ENCODE data around the gene GDI1. TPM values are rescaled to one million over a fixed set of nuclear protein-coding genes. Genes with fewer than 3 reads are reported as not detected.

The GDI1 gene
- total RNA-seq, 1 donor from 2014 or later, result 152 TPM

GRCh38 chrX:154464806-154465365 is 27.9 kb downstream of the GDI1 start:
- no peak for DNase-seq (ENCODE audit: extremely low spot score, unreplicated experiment)
- Mint-ChIP-seq H3K27ac (ENCODE audit: unreplicated experiment) (no peak overlapping the region), H3K27me3 (ENCODE audit: unreplicated experiment) (no peaks in the 10 kb centered on the region), H3K9me3 (ENCODE audit: unreplicated experiment) (no peaks in the 10 kb centered on the region), H3K36me3 (ENCODE audit: unreplicated experiment) (peaks cover 12% of the 10 kb centered on the region), H3K4me3 (ENCODE audit: unreplicated experiment) (no peak overlapping the region), H3K4me1 (ENCODE audit: unreplicated experiment) (peaks cover 8% of the 10 kb centered on the region)
- TF ChIP-seq, protein P1, sequence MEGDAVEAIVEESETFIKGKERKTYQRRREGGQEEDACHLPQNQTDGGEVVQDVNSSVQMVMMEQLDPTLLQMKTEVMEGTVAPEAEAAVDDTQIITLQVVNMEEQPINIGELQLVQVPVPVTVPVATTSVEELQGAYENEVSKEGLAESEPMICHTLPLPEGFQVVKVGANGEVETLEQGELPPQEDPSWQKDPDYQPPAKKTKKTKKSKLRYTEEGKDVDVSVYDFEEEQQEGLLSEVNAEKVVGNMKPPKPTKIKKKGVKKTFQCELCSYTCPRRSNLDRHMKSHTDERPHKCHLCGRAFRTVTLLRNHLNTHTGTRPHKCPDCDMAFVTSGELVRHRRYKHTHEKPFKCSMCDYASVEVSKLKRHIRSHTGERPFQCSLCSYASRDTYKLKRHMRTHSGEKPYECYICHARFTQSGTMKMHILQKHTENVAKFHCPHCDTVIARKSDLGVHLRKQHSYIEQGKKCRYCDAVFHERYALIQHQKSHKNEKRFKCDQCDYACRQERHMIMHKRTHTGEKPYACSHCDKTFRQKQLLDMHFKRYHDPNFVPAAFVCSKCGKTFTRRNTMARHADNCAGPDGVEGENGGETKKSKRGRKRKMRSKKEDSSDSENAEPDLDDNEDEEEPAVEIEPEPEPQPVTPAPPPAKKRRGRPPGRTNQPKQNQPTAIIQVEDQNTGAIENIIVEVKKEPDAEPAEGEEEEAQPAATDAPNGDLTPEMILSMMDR (IDR thresholded peaks at IDR 0.05), result no peak

DNA sequence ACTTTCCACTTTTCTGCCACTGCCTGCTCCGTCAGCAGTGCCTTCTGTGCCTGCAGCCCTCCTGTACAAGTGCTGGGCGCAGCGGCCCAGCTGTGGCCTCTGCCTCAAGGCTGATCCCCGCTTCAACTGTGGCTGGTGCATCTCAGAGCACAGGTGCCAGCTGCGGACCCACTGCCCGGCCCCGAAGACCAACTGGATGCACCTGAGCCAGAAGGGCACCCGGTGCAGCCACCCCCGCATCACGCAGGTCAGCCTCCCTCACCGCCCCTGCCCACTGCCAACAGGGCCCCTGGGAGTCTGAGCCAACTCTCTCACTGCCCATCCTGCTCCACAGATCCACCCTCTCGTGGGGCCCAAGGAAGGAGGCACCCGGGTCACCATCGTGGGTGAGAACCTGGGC is 28.6 kb downstream of the GDI1 start:
- no peaks in the 10 kb centered on the region for H3K9me3 Mint-ChIP-seq (ENCODE audit: unreplicated experiment)
- no peak for DNase-seq (ENCODE audit: extremely low spot score, unreplicated experiment)
- TF ChIP-seq, protein P1 (IDR thresholded peaks at IDR 0.05), result no peak
- H3K27me3 Mint-ChIP-seq (ENCODE audit: unreplicated experiment), result no peaks in the 10 kb centered on the region
- H3K27ac Mint-ChIP-seq (ENCODE audit: unreplicated experiment), result no peak overlapping the region
- H3K4me1 Mint-ChIP-seq (ENCODE audit: unreplicated experiment), result peaks cover 2% of the 10 kb centered on the region
- peaks cover 16% of the 10 kb centered on the region for H3K36me3 Mint-ChIP-seq (ENCODE audit: unreplicated experiment)
- H3K4me3 Mint-ChIP-seq (ENCODE audit: unreplicated experiment), result no peak overlapping the region

GRCh38 chrX:154466036-154466435 is 29.1 kb downstream of the GDI1 start:
- H3K27me3 Mint-ChIP-seq (ENCODE audit: unreplicated experiment), result no peaks in the 10 kb centered on the region
- H3K4me1 Mint-ChIP-seq (ENCODE audit: unreplicated experiment), result peaks cover 2% of the 10 kb centered on the region
- no peak overlapping the region for H3K4me3 Mint-ChIP-seq (ENCODE audit: unreplicated experiment)
- TF ChIP-seq, protein P1 (IDR thresholded peaks at IDR 0.05), result no peak
- DNase-seq (ENCODE audit: extremely low spot score, unreplicated experiment), result no peak
- H3K36me3 Mint-ChIP-seq (ENCODE audit: unreplicated experiment), result peaks cover 17% of the 10 kb centered on the region
- no peaks in the 10 kb centered on the region for H3K9me3 Mint-ChIP-seq (ENCODE audit: unreplicated experiment)
- no peak overlapping the region for H3K27ac Mint-ChIP-seq (ENCODE audit: unreplicated experiment)

- H3K4me3 Mint-ChIP-seq (ENCODE audit: unreplicated experiment), result no peak overlapping the region
- no peak for DNase-seq (ENCODE audit: extremely low spot score, unreplicated experiment)
- peaks cover 14% of the 10 kb centered on the region for H3K36me3 Mint-ChIP-seq (ENCODE audit: unreplicated experiment)
- no peak overlapping the region for H3K27ac Mint-ChIP-seq (ENCODE audit: unreplicated experiment)
- no peaks in the 10 kb centered on the region for H3K9me3 Mint-ChIP-seq (ENCODE audit: unreplicated experiment)
- no peaks in the 10 kb centered on the region for H3K4me1 Mint-ChIP-seq (ENCODE audit: unreplicated experiment)
- H3K27me3 Mint-ChIP-seq (ENCODE audit: unreplicated experiment), result no peaks in the 10 kb centered on the region
- TF ChIP-seq, protein P1 (IDR thresholded peaks at IDR 0.05), result no peak
Observed at GRCh38 chrX:154466907-154467306, 30.0 kb downstream of the GDI1 start.

- Mint-ChIP-seq H3K9me3 (ENCODE audit: unreplicated experiment) (no peaks in the 10 kb centered on the region), H3K27ac (ENCODE audit: unreplicated experiment) (no peak overlapping the region)
- TF ChIP-seq, protein P1 (IDR thresholded peaks at IDR 0.05), result no peak
Observed at GRCh38 chrX:154467556-154467955, 30.6 kb downstream of the GDI1 start.

More at GRCh38 chrX:154467556-154467955, 30.6 kb downstream of the GDI1 start:
- no peak overlapping the region for H3K4me3 Mint-ChIP-seq (ENCODE audit: unreplicated experiment)
- DNase-seq (ENCODE audit: extremely low spot score, unreplicated experiment), result no peak
- peaks cover 12% of the 10 kb centered on the region for H3K36me3 Mint-ChIP-seq (ENCODE audit: unreplicated experiment)
- no peaks in the 10 kb centered on the region for H3K4me1 Mint-ChIP-seq (ENCODE audit: unreplicated experiment)
- H3K27me3 Mint-ChIP-seq (ENCODE audit: unreplicated experiment), result no peaks in the 10 kb centered on the region
